Measurements from ENCODE around the gene YIF1B.

GRCh38 chr19:38266981-38267597 is 48.7 kb downstream of the YIF1B start:
- TF ChIP-seq NBN (IDR thresholded peaks at IDR 0.05; ENCODE audit: low read depth) (no peak), EWSR1 (IDR thresholded peaks at IDR 0.05; ENCODE audit: borderline replicate concordance, low read depth, partially characterized antibody) (no peak), EP300 (IDR thresholded peaks at IDR 0.05; ENCODE audit: low read length) (no peak), AFF4 (CRISPR knock-in tag; IDR thresholded peaks at IDR 0.05) (no peak), POLR2AphosphoS5 (IDR thresholded peaks at IDR 0.05; ENCODE audit: control insufficient read depth, insufficient read depth, low read depth, low read length) (no peak), NRF1 (conservative IDR thresholded peaks at IDR 0.05 in 1 of 2, IDR thresholded peaks at IDR 0.05 in 1 of 2) (no peak), MAFK (IDR thresholded peaks at IDR 0.05; ENCODE audit: low read length) (no peak)

Measured in K562 (cell line).